Measurements from ENCODE around the gene TEPSIN.

The TEPSIN gene

GRCh38 chr17:81193470-81194224, 45.2 kb downstream of the TEPSIN start:
- ATAC-seq: no peak
- TF ChIP-seq PATZ1 (CRISPR knock-in tag; IDR thresholded peaks at IDR 0.05; ENCODE audit: borderline replicate concordance): no peak
- TF ChIP-seq ZNF565 (CRISPR knock-in tag; conservative IDR thresholded peaks at IDR 0.05; ENCODE audit: low read depth): no peak
- TF ChIP-seq CSDC2 (CRISPR knock-in tag; IDR thresholded peaks at IDR 0.05): no peak
- TF ChIP-seq ZFP30 (CRISPR knock-in tag; IDR thresholded peaks at IDR 0.05): no peak
- TF ChIP-seq OSR1 (CRISPR knock-in tag; IDR thresholded peaks at IDR 0.05): no peak
- no peak for TF ChIP-seq CREB5 (CRISPR knock-in tag; IDR thresholded peaks at IDR 0.05; ENCODE audit: low read depth)

- ATAC-seq: no peak
- no peak for TF ChIP-seq TCF4 (CRISPR knock-in tag; IDR thresholded peaks at IDR 0.05; ENCODE audit: borderline replicate concordance)
- no peak for TF ChIP-seq ZNF565 (CRISPR knock-in tag; conservative IDR thresholded peaks at IDR 0.05; ENCODE audit: low read depth)
- no peak for TF ChIP-seq GLIS3 (CRISPR knock-in tag; IDR thresholded peaks at IDR 0.05)
- no peak for TF ChIP-seq CSDC2 (CRISPR knock-in tag; IDR thresholded peaks at IDR 0.05)
- TF ChIP-seq ZFP30 (CRISPR knock-in tag; IDR thresholded peaks at IDR 0.05): no peak
- no peak for TF ChIP-seq RARB (CRISPR knock-in tag; IDR thresholded peaks at IDR 0.05)
- TF ChIP-seq POU6F1 (CRISPR knock-in tag; IDR thresholded peaks at IDR 0.05; ENCODE audit: borderline replicate concordance, low read depth): no peak
- no peak for TF ChIP-seq ZFP3 (CRISPR knock-in tag; IDR thresholded peaks at IDR 0.05)
- TF ChIP-seq ZNF70 (CRISPR knock-in tag; IDR thresholded peaks at IDR 0.05): no peak
- no peak for TF ChIP-seq PATZ1 (CRISPR knock-in tag; IDR thresholded peaks at IDR 0.05; ENCODE audit: borderline replicate concordance)
- no peak for TF ChIP-seq CREB5 (CRISPR knock-in tag; IDR thresholded peaks at IDR 0.05; ENCODE audit: low read depth)
- no peak for TF ChIP-seq ZNF8 (CRISPR knock-in tag; IDR thresholded peaks at IDR 0.05)
- TF ChIP-seq SNAI2 (CRISPR knock-in tag; IDR thresholded peaks at IDR 0.05): no peak
- no peak for TF ChIP-seq ISL1 (CRISPR knock-in tag; IDR thresholded peaks at IDR 0.05)
- no peak for TF ChIP-seq TOX (CRISPR knock-in tag; IDR thresholded peaks at IDR 0.05; ENCODE audit: borderline replicate concordance)
- no peak for TF ChIP-seq ESRRG (CRISPR knock-in tag; IDR thresholded peaks at IDR 0.05)
These were observed 45.8 kb downstream of the TEPSIN start for GRCh38 chr17:81193051-81193410.

GRCh38 chr17:81192386-81193050, 46.3 kb downstream of the TEPSIN start:
- no peak for ATAC-seq

More at GRCh38 chr17:81192386-81193050, 46.3 kb downstream of the TEPSIN start:
- TF ChIP-seq PATZ1 (CRISPR knock-in tag; IDR thresholded peaks at IDR 0.05; ENCODE audit: borderline replicate concordance) (no peak), ZNF565 (CRISPR knock-in tag; conservative IDR thresholded peaks at IDR 0.05; ENCODE audit: low read depth) (no peak)

Measured in SK-N-SH treated with all-trans-retinoic acid at 6 μM for 48 hours (cell line).